ENCODE data around the gene AFF1.
"Not testable (repeated sequence)": the region's sequence is repeated elsewhere in the genome, so short reads cannot be mapped to it uniquely, and the experiment has no call there.

AFF1 gene

GRCh38 chr4:87030124-87030523, 95.3 kb downstream of the AFF1 start:
- FAIRE-seq (no peak), DNase-seq (ENCODE audit: insufficient read length, low spot score) (no peak)

- FAIRE-seq (no peak), DNase-seq (ENCODE audit: insufficient read length, low spot score) (no peak)
Measured at GRCh38 chr4:87030755-87031441, 96.1 kb downstream of the AFF1 start.

GRCh38 chr4:87031920-87032319, 97.1 kb downstream of the AFF1 start:
- no peak for DNase-seq (ENCODE audit: insufficient read length, low spot score)

GRCh38 chr4:87032884-87033533, 98.2 kb downstream of the AFF1 start:
- DNase-seq (ENCODE audit: insufficient read length, low spot score) (no peak), FAIRE-seq (peak; percentile 69)

More at GRCh38 chr4:87031920-87032319, 97.1 kb downstream of the AFF1 start:
- no peak for FAIRE-seq

GRCh38 chr4:87033902-87034301, 99.1 kb downstream of the AFF1 start:
- FAIRE-seq (no peak), DNase-seq (ENCODE audit: insufficient read length, low spot score) (no peak)

- FAIRE-seq (no peak), DNase-seq (ENCODE audit: insufficient read length, low spot score) (no peak)
Measured at GRCh38 chr4:87034527-87034926, 99.7 kb downstream of the AFF1 start.

- FAIRE-seq (no peak), DNase-seq (ENCODE audit: insufficient read length, low spot score) (no peak)
Measured at GRCh38 chr4:87035881-87036509, 101.2 kb downstream of the AFF1 start.

- no peak for DNase-seq (ENCODE audit: insufficient read length, low spot score)
- FAIRE-seq, result no peak
Measured at GRCh38 chr4:87036713-87037112, 101.9 kb downstream of the AFF1 start.

- FAIRE-seq; DNase-seq (ENCODE audit: insufficient read length, low spot score): not testable (repeated sequence)
Measured at GRCh38 chr4:87037171-87037570, 102.4 kb downstream of the AFF1 start.

GRCh38 chr4:87037671-87038334, 103.0 kb downstream of the AFF1 start:
- no peak for DNase-seq (ENCODE audit: insufficient read length, low spot score)

GRCh38 chr4:87038837-87039615, 104.2 kb downstream of the AFF1 start:
- DNase-seq (ENCODE audit: insufficient read length, low spot score), result no peak
- peak; percentile 51 for FAIRE-seq

More at GRCh38 chr4:87037671-87038334, 103.0 kb downstream of the AFF1 start:
- peak; percentile 4 for FAIRE-seq

- DNase-seq (ENCODE audit: insufficient read length, low spot score) (no peak), FAIRE-seq (no peak)
Measured at GRCh38 chr4:87041141-87041540, 106.3 kb downstream of the AFF1 start.

GRCh38 chr4:87042221-87042620, 107.4 kb downstream of the AFF1 start:
- DNase-seq (ENCODE audit: insufficient read length, low spot score), result no peak
- FAIRE-seq, result peak; percentile 42

GRCh38 chr4:87042986-87043820, 108.4 kb downstream of the AFF1 start:
- no peak for DNase-seq (ENCODE audit: insufficient read length, low spot score)
- peak; percentile 92 for FAIRE-seq

- peak; percentile 56 for FAIRE-seq
- DNase-seq (ENCODE audit: insufficient read length, low spot score), result no peak
Measured at GRCh38 chr4:87044511-87045233, 109.9 kb downstream of the AFF1 start.

GRCh38 chr4:87045234-87045558, 110.4 kb downstream of the AFF1 start:
- no peak for DNase-seq (ENCODE audit: insufficient read length, low spot score)
- no peak for FAIRE-seq

GRCh38 chr4:87045659-87046058, 110.8 kb downstream of the AFF1 start:
- DNase-seq (ENCODE audit: insufficient read length, low spot score) (no peak), FAIRE-seq (no peak)

- no peak for FAIRE-seq
- no peak for DNase-seq (ENCODE audit: insufficient read length, low spot score)
Measured at GRCh38 chr4:87046121-87046551, 111.3 kb downstream of the AFF1 start.

GRCh38 chr4:87047281-87047798, 112.5 kb downstream of the AFF1 start:
- DNase-seq (ENCODE audit: insufficient read length, low spot score) (no peak), FAIRE-seq (no peak)

All from GM19239 (cell line).